Nephron (organoid): ENCODE results near the gene PLXNA4.

Source experiments
- H3K27ac Mint-ChIP-seq, 3 experiments: 2 replicates each; pipeline ENCODE4 v1.8.0; 2020; ENCODE audit warnings: mixed read lengths in 3 of 3, mild to moderate bottlenecking in 2 of 3, moderate library complexity in 1 of 3
- H3K27me3 Mint-ChIP-seq: 2 replicates; pipeline ENCODE4 v1.8.0; 2021; ENCODE audit warnings: low read depth, mild to moderate bottlenecking, moderate library complexity, mixed read lengths
- H3K36me3 Mint-ChIP-seq: 2 replicates; pipeline ENCODE4 v1.8.0; 2020; ENCODE audit warnings: low read depth, mixed read lengths
- H3K4me1 Mint-ChIP-seq: 2 replicates; pipeline ENCODE4 v1.8.0; 2020; ENCODE audit warnings: mixed read lengths
- H3K4me3 Mint-ChIP-seq, 3 experiments: 2 replicates each; pipeline ENCODE4 v1.8.0; 2020; ENCODE audit warnings: mild to moderate bottlenecking in 3 of 3, mixed read lengths in 3 of 3, moderate library complexity in 2 of 3
- H3K9me3 Mint-ChIP-seq: 2 replicates; pipeline ENCODE4 v1.8.0; 2020; ENCODE audit warnings: mixed read lengths
- TF ChIP-seq, protein P1 (sequence below), 3 experiments: fragments of 200-600 bp; sonication (generic); IDR thresholded peaks; one replicate each; pipeline ENCODE4 v1.5.0; 2021; ENCODE audit warnings: antibody characterized with exemption in 3 of 3; ENCODE audit not compliant: unreplicated experiment in 3 of 3

The PLXNA4 gene

DNA sequence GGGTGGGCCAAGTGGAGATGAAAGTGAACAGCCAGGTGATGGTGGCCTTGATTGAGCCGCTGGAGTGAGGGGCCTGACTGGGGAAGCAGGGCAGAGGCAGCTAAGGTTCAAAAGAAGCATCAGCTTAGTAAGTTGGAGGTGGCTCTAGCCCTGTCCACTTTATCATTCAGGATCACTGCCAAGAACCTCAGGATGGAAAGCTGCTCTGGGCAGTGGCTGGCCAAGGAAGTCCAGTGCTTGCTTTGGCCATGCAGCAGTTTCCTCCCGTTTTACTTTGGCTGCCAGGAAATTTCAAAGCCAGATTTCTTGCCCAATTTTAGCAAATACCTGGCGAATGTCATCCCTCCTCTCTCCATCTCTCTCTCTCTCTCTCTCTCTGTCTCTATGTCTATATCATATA lies 384.9 kb downstream of the PLXNA4 start:
- H3K4me3 Mint-ChIP-seq, result no peak overlapping the region
- peaks cover 11% of the 10 kb centered on the region for H3K9me3 Mint-ChIP-seq
- H3K27me3 Mint-ChIP-seq, result peaks cover 18% of the 10 kb centered on the region
- no peaks in the 10 kb centered on the region for H3K4me1 Mint-ChIP-seq
- no peak overlapping the region for H3K27ac Mint-ChIP-seq
- H3K36me3 Mint-ChIP-seq, result peaks cover 20% of the 10 kb centered on the region
- TF ChIP-seq, protein P1, sequence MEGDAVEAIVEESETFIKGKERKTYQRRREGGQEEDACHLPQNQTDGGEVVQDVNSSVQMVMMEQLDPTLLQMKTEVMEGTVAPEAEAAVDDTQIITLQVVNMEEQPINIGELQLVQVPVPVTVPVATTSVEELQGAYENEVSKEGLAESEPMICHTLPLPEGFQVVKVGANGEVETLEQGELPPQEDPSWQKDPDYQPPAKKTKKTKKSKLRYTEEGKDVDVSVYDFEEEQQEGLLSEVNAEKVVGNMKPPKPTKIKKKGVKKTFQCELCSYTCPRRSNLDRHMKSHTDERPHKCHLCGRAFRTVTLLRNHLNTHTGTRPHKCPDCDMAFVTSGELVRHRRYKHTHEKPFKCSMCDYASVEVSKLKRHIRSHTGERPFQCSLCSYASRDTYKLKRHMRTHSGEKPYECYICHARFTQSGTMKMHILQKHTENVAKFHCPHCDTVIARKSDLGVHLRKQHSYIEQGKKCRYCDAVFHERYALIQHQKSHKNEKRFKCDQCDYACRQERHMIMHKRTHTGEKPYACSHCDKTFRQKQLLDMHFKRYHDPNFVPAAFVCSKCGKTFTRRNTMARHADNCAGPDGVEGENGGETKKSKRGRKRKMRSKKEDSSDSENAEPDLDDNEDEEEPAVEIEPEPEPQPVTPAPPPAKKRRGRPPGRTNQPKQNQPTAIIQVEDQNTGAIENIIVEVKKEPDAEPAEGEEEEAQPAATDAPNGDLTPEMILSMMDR (IDR thresholded peaks at IDR 0.05; ENCODE audit: unreplicated experiment in 3 of 3), result no peak

DNA sequence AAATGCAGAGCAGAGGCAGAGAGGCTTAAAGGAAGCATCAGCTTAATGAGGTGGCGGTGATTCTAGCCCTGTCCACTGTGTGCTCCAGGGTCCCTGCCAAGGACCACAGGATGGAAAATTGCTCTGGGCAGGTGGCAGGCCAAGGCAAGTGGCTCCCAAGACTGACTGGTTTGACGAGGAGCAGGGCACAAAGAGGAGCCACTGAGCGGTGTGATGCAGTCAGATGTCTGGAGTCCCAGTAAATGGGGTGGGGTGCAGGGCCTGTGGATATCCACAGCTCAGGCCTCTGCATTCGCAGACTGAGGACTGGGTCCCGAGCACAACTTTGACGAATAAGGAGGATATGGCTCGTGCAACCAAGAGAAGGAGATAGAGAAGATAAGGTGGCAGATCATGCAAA lies 385.6 kb downstream of the PLXNA4 start:
- peaks cover 11% of the 10 kb centered on the region for H3K9me3 Mint-ChIP-seq
- no peaks in the 10 kb centered on the region for H3K4me1 Mint-ChIP-seq
- H3K27me3 Mint-ChIP-seq, result peaks cover 21% of the 10 kb centered on the region
- no peak overlapping the region for H3K27ac Mint-ChIP-seq
- no peak overlapping the region for H3K4me3 Mint-ChIP-seq
- TF ChIP-seq, protein P1 (IDR thresholded peaks at IDR 0.05; ENCODE audit: unreplicated experiment in 3 of 3), result no peak
- H3K36me3 Mint-ChIP-seq, result peaks cover 20% of the 10 kb centered on the region

DNA sequence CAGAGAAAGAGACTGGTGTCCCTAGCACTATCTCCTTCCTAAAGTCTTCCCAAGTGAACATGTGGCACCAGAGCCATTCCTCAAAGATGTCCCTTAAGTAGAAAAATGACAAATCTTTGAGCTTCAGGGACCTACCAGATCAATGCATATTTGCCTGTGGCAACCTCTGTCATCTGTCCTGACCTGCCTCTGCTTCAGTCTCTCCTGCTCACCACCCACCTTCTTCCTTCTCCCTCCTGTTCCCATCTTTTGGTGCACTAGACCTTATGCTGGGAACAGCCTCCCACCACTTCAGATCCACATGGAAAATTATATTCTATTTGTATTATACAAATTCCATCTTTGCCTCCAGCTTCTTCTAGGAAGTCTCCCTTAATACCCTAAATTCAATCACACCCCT lies 386.4 kb downstream of the PLXNA4 start:
- Mint-ChIP-seq H3K4me1 (no peaks in the 10 kb centered on the region), H3K27me3 (peaks cover 21% of the 10 kb centered on the region), H3K36me3 (peaks cover 20% of the 10 kb centered on the region), H3K4me3 (no peak overlapping the region), H3K9me3 (peaks cover 11% of the 10 kb centered on the region), H3K27ac (no peak overlapping the region)
- TF ChIP-seq, protein P1 (IDR thresholded peaks at IDR 0.05; ENCODE audit: unreplicated experiment in 3 of 3), result no peak

DNA sequence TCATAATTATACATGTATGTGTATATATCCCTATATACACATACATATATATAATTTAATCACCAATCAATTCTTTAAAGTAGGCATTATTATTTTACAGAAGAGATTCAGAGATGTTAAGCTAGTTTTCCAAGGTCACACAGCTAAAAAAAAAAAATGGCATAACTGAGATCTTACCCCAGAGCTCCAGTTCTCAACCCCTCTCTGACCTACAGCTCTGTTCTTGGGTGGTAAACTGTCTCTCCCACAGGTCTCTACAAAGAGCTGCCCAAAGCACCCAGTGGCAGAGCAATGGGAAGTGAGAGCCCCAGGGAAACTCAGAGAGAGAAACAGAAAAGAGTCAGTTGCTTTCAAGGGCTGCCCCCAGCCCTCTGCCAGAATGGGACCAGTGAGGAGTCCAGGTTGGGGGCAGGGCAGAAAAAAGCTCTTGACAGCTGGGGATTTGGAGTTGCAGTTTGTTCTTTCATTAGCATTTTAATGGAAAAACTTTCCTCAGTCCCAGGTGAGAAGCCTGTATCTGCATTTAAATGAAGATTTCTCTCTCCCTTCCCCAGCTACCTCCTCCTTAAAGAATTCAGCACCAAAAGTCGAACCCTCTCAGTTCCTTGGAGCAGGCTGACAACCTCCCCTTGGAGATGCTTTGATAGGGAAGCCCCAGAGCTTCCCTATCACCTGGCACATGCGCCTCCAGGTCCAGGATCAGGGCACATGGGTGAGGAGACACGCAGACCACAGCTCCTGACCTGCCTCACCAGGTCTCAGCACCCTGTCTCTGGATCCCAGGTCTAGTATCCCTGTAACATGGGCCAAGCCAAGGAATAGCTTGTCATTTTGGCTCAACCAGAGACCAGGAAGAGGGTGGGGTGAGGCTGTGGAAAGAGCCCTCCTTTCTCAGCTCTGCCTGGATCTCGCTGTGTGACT lies 388.1 kb downstream of the PLXNA4 start:
- H3K27me3 Mint-ChIP-seq, result peaks cover 22% of the 10 kb centered on the region
- TF ChIP-seq, protein P1 (IDR thresholded peaks at IDR 0.05; ENCODE audit: unreplicated experiment in 3 of 3), result no peak
- H3K27ac Mint-ChIP-seq, result peak overlapping the region in 1 of 3 experiments; percentile 81
- no peak overlapping the region for H3K4me3 Mint-ChIP-seq
- peaks cover 23% of the 10 kb centered on the region for H3K36me3 Mint-ChIP-seq
- H3K4me1 Mint-ChIP-seq, result no peaks in the 10 kb centered on the region
- peaks cover 11% of the 10 kb centered on the region for H3K9me3 Mint-ChIP-seq

DNA sequence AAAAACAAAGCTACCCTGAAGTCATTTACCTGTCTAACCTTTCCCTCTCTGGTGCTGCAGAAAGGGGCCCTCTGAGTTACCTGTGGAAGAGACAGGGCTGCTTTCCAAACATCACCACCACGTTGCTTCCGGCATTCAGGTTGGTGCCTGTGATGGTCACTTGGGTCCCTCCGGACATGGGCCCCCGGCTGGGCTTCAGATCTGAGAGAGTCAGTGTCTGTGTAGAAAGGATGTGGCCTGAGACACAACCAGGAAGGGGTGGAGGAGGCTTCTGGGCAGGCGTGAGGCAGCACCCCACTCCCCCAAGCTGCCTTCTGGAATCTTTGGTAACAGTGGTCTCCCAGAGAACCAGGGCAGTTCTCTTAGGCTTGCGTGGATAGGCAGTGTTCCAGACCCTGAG lies 388.9 kb downstream of the PLXNA4 start:
- Mint-ChIP-seq H3K27ac (no peak overlapping the region), H3K36me3 (peaks cover 23% of the 10 kb centered on the region), H3K4me3 (no peak overlapping the region), H3K4me1 (no peaks in the 10 kb centered on the region), H3K27me3 (peaks cover 24% of the 10 kb centered on the region), H3K9me3 (peaks cover 11% of the 10 kb centered on the region)
- TF ChIP-seq, protein P1 (IDR thresholded peaks at IDR 0.05; ENCODE audit: unreplicated experiment in 3 of 3), result no peak

DNA sequence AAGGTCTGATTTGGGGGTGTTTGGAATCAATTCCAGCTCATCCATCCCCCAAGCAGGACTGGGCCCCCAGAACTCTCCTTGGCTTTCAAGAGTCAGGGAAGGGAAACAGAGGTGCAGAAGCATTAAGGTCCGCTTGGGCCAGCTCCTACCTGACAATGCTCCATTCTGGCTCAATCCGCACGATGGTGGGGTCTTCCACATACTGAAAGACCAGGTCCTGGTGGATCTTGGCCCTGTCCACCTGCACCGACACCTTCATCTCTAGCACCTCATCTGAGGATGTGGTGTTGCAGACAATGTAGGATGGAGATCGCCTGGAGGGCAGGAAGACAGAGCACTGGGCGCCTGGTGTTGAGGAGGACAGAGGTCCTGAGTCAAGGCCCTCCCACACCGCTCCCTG lies 391.1 kb downstream of the PLXNA4 start:
- H3K27ac Mint-ChIP-seq, result no peak overlapping the region
- no peaks in the 10 kb centered on the region for H3K4me1 Mint-ChIP-seq
- H3K9me3 Mint-ChIP-seq, result peaks cover 11% of the 10 kb centered on the region
- H3K27me3 Mint-ChIP-seq, result peaks cover 21% of the 10 kb centered on the region
- peaks cover 23% of the 10 kb centered on the region for H3K36me3 Mint-ChIP-seq
- no peak overlapping the region for H3K4me3 Mint-ChIP-seq
- TF ChIP-seq, protein P1 (IDR thresholded peaks at IDR 0.05; ENCODE audit: unreplicated experiment in 3 of 3), result no peak
